HAP-1 (cell line): Measurements from ENCODE around the gene VARS1.
A peak's percentile ranks its signal among the peaks of the same experiment; 100 is the strongest.

Experiments used
- DNase-seq, 2 experiments: peaks; one replicate each; pipeline ENCODE4 v3.0.0-alpha.2; 2016 to 2020; ENCODE audit warnings: low spot score in 2 of 2
- H3K27me3 ChIP-seq: fragments of 250-450 bp; sonication (Bioruptor Pico); 2 replicates; pipeline ENCODE4 v1.5.1; 2020; ENCODE audit warnings: low read depth, mild to moderate bottlenecking, moderate library complexity
- H3K36me3 ChIP-seq: fragments of 250-450 bp; sonication (Bioruptor Pico); replicated peaks from 2 replicates; pipeline ENCODE4 v1.5.1; 2020; ENCODE audit warnings: mild to moderate bottlenecking
- H3K4me1 ChIP-seq: fragments of 250-450 bp; sonication (Bioruptor Pico); 2 replicates; pipeline ENCODE4 v1.5.1; 2020; ENCODE audit warnings: mild to moderate bottlenecking
- H3K4me3 ChIP-seq: fragments of 250-450 bp; sonication (Bioruptor Pico); 2 replicates; pipeline ENCODE4 v1.5.1; 2020; ENCODE audit warnings: mild to moderate bottlenecking, moderate library complexity
- H3K9me3 ChIP-seq: fragments of 250-450 bp; sonication (Bioruptor Pico); 2 replicates; pipeline ENCODE4 v1.5.1; 2020; ENCODE audit warnings: mild to moderate bottlenecking, moderate library complexity
- in situ Hi-C: fragments of 300-500 bp; cut with MboI; formaldehyde crosslinking; loops from 3 replicates; pipeline ENCODE4 v1.14.3; 2020; ENCODE audit warnings: low sequenced_read_pairs, inconsistent platforms, mixed read lengths

Gene VARS1

GRCh38 chr6:31778193-31778592, 17.4 kb downstream of the VARS1 start:
- DNase-seq, result no peak
- Histone ChIP-seq H3K4me1 (peaks cover 6% of the 10 kb centered on the region), H3K9me3 (no peaks in the 10 kb centered on the region), H3K27me3 (no peaks in the 10 kb centered on the region), H3K4me3 (no peak overlapping the region), H3K36me3 (peaks cover 55% of the 10 kb centered on the region)
- in situ Hi-C loops, result no loop called here

- no peaks in the 10 kb centered on the region for H3K27me3 ChIP-seq
- peaks cover 6% of the 10 kb centered on the region for H3K4me1 ChIP-seq
- peaks cover 50% of the 10 kb centered on the region for H3K36me3 ChIP-seq
- no peak overlapping the region for H3K4me3 ChIP-seq
- DNase-seq, result no peak
- in situ Hi-C loops, result no loop called here
- H3K9me3 ChIP-seq, result no peaks in the 10 kb centered on the region
Observed at GRCh38 chr6:31777667-31778050, 17.9 kb downstream of the VARS1 start.

GRCh38 chr6:31776989-31777666, 18.4 kb downstream of the VARS1 start, which contains the start of gene VWA7:
TSS of gene VWA7 (minus strand) at chr6:31777328. CDS start at chr6:31776779, 549 bp downstream.
- Histone ChIP-seq H3K27me3 (no peaks in the 10 kb centered on the region), H3K36me3 (peaks cover 45% of the 10 kb centered on the region), H3K4me3 (no peak within 1 kb of the TSS), H3K4me1 (peaks cover 6% of the 10 kb centered on the region), H3K9me3 (no peaks in the 10 kb centered on the region)
- DNase-seq, result peak; percentile 26 to 63
- in situ Hi-C loops, result no loop called here

- peaks cover 6% of the 10 kb centered on the region for H3K4me1 ChIP-seq
- H3K4me3 ChIP-seq, result no peak overlapping the region
- H3K36me3 ChIP-seq, result peaks cover 39% of the 10 kb centered on the region
- H3K27me3 ChIP-seq, result no peaks in the 10 kb centered on the region
- in situ Hi-C loops, result no loop called here
- no peaks in the 10 kb centered on the region for H3K9me3 ChIP-seq
- no peak for DNase-seq
Observed at GRCh38 chr6:31776485-31776988, 19.0 kb downstream of the VARS1 start.

- H3K4me1 ChIP-seq, result peaks cover 6% of the 10 kb centered on the region
- DNase-seq, result no peak
- no peaks in the 10 kb centered on the region for H3K9me3 ChIP-seq
- H3K27me3 ChIP-seq, result no peaks in the 10 kb centered on the region
- H3K36me3 ChIP-seq, result peaks cover 32% of the 10 kb centered on the region
- H3K4me3 ChIP-seq, result no peak overlapping the region
- in situ Hi-C loops, result no loop called here
Observed at GRCh38 chr6:31775633-31776484, 19.7 kb downstream of the VARS1 start.

GRCh38 chr6:31775184-31775583, 20.4 kb downstream of the VARS1 start:
- Histone ChIP-seq H3K9me3 (no peaks in the 10 kb centered on the region), H3K27me3 (no peaks in the 10 kb centered on the region), H3K36me3 (peaks cover 25% of the 10 kb centered on the region), H3K4me3 (no peak overlapping the region), H3K4me1 (peaks cover 6% of the 10 kb centered on the region)
- in situ Hi-C loops, result no loop called here
- DNase-seq, result no peak

GRCh38 chr6:31771992-31772358, 23.6 kb downstream of the VARS1 start:
- Histone ChIP-seq H3K9me3 (no peaks in the 10 kb centered on the region), H3K4me1 (peaks cover 2% of the 10 kb centered on the region), H3K36me3 (no peaks in the 10 kb centered on the region), H3K27me3 (no peaks in the 10 kb centered on the region), H3K4me3 (no peak overlapping the region)
- in situ Hi-C loops, result no loop called here
- DNase-seq, result no peak

- no peaks in the 10 kb centered on the region for H3K9me3 ChIP-seq
- in situ Hi-C loops, result no loop called here
- H3K4me3 ChIP-seq, result no peak overlapping the region
- no peak for DNase-seq
- H3K4me1 ChIP-seq, result no peaks in the 10 kb centered on the region; the same call in 1 of the 2 replicates
- H3K27me3 ChIP-seq, result no peaks in the 10 kb centered on the region
- no peaks in the 10 kb centered on the region; the same call in 1 of the 2 replicates for H3K36me3 ChIP-seq
Observed at GRCh38 chr6:31770860-31771259, 24.7 kb downstream of the VARS1 start.

- Histone ChIP-seq H3K27me3 (no peaks in the 10 kb centered on the region), H3K36me3 (peaks cover 3% of the 10 kb centered on the region), H3K4me1 (no peaks in the 10 kb centered on the region; the same call in 1 of the 2 replicates), H3K4me3 (no peak overlapping the region), H3K9me3 (no peaks in the 10 kb centered on the region)
- DNase-seq, result peak; percentile 40 to 86
- in situ Hi-C loops, result no loop called here
Observed at GRCh38 chr6:31769684-31770371, 25.7 kb downstream of the VARS1 start.

GRCh38 chr6:31768363-31769257, 26.9 kb downstream of the VARS1 start:
- Histone ChIP-seq H3K9me3 (no peaks in the 10 kb centered on the region), H3K4me3 (no peak overlapping the region), H3K27me3 (no peaks in the 10 kb centered on the region), H3K4me1 (no peaks in the 10 kb centered on the region; the same call in 1 of the 2 replicates), H3K36me3 (peaks cover 15% of the 10 kb centered on the region)
- no peak for DNase-seq
- in situ Hi-C loops, result no loop called here

GRCh38 chr6:31767096-31767645, 28.4 kb downstream of the VARS1 start:
- H3K4me3 ChIP-seq, result no peak overlapping the region
- in situ Hi-C loops, result no loop called here
- no peaks in the 10 kb centered on the region for H3K27me3 ChIP-seq
- peaks cover 5% of the 10 kb centered on the region for H3K4me1 ChIP-seq
- peaks cover 30% of the 10 kb centered on the region for H3K36me3 ChIP-seq
- DNase-seq, result no peak
- no peaks in the 10 kb centered on the region for H3K9me3 ChIP-seq

GRCh38 chr6:31765910-31766794, 29.4 kb downstream of the VARS1 start:
- H3K4me3 ChIP-seq, result no peak overlapping the region
- DNase-seq, result no peak
- H3K4me1 ChIP-seq, result peaks cover 5% of the 10 kb centered on the region
- H3K9me3 ChIP-seq, result no peaks in the 10 kb centered on the region
- in situ Hi-C loops, result no loop called here
- H3K36me3 ChIP-seq, result peaks cover 40% of the 10 kb centered on the region
- no peaks in the 10 kb centered on the region for H3K27me3 ChIP-seq
